Calu3 (cell line): ENCODE measurements around the gene ZNG1F. TPM values are rescaled to one million over a fixed set of nuclear protein-coding genes. Genes with fewer than 3 reads are reported as not detected.

Experiments used
- microRNA-seq: library from miRNA; unstranded; fragments of <30 nt; microRNA quantifications from one replicate; pipeline ENCODE4 v1.2.0, GENCODE V29; 2022
- total RNA-seq: library from RNA; stranded (reverse); gene quantifications from 2 replicates; pipeline ENCODE4 v1.2.3, GENCODE V29; 2022

Gene ZNG1F
- total RNA-seq, 1 experiment from 2014 or later, result 12.1 TPM

Small RNA genes within 50 kb of the gene (microRNA-seq; reads per million reads assigned to microRNA genes)
- not detected for gene MIR4477A

Other genes starting within 250 kb of the ZNG1F start
- 0.28 TPM in 1 of 2 replicates, not detected in the other for gene FOXD4L6, start 60.6 kb downstream of the ZNG1F start, total RNA-seq